Measurements from ENCODE around the gene SSR3.

The SSR3 gene

DNA sequence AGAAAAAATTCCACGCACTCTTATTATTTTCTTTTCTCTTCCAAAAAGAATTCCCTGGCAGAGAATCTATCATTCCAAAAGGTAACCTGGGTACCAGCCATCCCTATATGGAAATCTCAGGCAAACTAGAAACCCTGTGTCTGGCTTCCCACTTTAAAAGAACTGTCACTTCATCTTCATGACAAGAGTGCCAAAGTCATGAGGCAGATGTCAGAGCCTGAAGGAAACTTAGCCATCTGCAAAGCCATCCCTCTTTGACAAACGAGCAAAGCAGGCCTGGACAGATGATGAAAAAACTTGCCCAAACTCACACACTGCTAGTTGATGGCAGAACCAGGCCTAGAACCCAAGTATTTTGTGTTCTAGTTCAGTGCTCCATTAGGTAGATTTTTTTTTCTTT, 15.9 kb downstream of the SSR3 start:
- DNase-seq (ENCODE audit: low read depth), result no peak
- H3K4me3 ChIP-seq (replicated peaks; ENCODE audit: low read depth, low read length), result no peak overlapping the region
- TF ChIP-seq, protein P1, sequence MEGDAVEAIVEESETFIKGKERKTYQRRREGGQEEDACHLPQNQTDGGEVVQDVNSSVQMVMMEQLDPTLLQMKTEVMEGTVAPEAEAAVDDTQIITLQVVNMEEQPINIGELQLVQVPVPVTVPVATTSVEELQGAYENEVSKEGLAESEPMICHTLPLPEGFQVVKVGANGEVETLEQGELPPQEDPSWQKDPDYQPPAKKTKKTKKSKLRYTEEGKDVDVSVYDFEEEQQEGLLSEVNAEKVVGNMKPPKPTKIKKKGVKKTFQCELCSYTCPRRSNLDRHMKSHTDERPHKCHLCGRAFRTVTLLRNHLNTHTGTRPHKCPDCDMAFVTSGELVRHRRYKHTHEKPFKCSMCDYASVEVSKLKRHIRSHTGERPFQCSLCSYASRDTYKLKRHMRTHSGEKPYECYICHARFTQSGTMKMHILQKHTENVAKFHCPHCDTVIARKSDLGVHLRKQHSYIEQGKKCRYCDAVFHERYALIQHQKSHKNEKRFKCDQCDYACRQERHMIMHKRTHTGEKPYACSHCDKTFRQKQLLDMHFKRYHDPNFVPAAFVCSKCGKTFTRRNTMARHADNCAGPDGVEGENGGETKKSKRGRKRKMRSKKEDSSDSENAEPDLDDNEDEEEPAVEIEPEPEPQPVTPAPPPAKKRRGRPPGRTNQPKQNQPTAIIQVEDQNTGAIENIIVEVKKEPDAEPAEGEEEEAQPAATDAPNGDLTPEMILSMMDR (IDR thresholded peaks at IDR 0.05; ENCODE audit: low read length, missing control alignments), result no peak

DNA sequence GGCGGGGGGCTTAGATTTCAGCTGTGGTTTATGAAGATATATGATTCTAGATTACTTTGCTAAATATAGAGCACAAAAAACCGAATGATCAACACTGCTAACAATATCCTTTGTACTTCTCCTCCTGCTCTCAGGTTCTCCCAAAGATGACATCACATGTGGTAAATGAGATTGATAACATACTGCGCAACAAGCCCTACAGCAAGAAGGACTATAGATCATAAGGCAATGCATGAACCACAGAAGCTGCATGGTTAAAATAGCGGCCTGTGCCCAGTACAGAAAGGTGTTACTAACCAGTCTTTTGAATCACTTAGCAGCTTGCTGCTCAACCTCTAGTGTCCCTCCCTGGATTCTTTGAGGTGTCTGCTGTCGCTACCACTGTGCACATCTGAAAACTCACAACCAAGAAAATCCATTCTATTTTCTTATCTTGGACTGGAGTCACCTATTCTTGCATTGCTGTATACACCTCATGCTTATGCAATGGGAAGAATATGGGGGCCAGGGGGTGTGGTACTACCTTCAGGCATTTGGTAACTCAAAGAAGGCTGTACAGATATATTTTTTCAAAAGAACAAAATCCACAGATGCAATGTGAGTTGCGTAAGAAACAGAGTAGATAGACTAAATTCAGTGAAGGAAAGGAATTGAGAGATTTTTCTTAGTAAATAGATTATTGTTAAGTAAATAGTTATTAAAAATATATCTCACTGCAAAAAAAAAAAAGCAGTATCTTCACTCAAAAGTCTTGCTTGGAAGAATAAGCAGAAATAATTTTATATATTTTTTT, 18.2 kb downstream of the SSR3 start:
- no peak for DNase-seq (ENCODE audit: low read depth)
- H3K4me3 ChIP-seq (replicated peaks; ENCODE audit: low read depth, low read length), result no peak overlapping the region
- TF ChIP-seq, protein P1 (IDR thresholded peaks at IDR 0.05; ENCODE audit: low read length, missing control alignments), result no peak

DNA sequence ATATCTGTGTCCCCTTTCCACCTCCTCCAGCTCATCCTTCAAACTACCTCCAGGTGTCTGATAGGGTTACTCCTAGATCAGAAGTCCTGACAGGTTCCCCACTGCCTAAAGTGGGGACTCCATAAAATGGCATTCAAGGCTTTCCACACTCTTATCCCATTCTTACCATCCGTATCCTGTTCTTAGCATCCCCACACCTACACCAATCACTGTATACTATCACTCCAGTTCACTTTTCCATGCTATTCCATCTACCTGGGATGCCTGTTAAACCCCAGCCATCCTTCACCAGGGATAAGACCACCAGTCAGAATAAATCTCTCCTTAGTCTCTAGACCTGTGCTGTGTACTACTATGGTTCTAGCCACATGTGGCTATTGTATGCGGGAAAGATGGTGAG, 19.1 kb downstream of the SSR3 start:
- TF ChIP-seq, protein P1 (IDR thresholded peaks at IDR 0.05; ENCODE audit: low read length, missing control alignments), result no peak
- no peak for DNase-seq (ENCODE audit: low read depth)
- H3K4me3 ChIP-seq (replicated peaks; ENCODE audit: low read depth, low read length), result no peak overlapping the region

DNA sequence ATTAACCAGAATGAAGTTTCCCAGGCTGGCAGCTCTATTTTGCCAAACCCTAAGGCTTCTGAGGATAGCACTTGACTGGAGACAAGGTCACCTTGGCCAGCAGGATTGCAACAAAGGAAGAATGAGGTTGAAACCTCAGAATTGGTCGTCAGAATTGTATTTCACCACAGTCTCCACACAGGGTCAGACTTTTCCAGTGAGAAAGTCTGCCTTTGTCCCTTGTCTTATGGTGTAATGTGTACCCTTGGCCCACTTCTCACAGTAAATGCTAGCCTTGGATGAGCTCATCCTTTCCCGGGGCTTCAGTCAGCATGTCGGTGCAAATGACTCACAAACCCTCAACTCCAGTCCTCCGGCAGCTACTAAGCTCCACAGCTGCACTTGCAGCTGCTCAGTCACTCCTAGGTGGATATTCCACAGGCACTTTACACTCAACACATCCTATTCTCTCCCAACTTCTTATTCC, 19.7 kb downstream of the SSR3 start:
- peak; percentile 99 for DNase-seq (ENCODE audit: low read depth)
- TF ChIP-seq, protein P1 (IDR thresholded peaks at IDR 0.05; ENCODE audit: low read length, missing control alignments), result peak; percentile 38
- H3K4me3 ChIP-seq (replicated peaks; ENCODE audit: low read depth, low read length), result no peak overlapping the region

DNA sequence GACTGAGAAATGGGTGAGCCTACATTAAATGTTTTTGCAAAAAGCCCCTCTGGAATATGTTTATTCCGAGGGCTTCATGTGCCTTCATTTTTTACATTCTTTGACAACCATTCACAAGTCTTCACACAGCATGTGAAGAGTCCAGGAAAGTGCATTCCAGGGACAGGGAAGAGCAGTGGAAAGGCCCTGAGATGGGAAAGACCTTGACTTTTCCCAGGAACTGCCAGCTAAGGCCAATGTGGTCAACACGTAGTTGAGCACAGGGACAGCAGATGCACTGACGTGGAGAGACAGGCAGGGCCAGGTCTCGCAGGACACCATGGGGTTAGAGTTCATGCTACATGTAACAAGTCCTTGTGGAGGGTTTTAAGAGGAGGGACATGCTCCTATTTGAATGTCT, 21.7 kb downstream of the SSR3 start:
- DNase-seq (ENCODE audit: low read depth), result no peak
- no peak overlapping the region for H3K4me3 ChIP-seq (replicated peaks; ENCODE audit: low read depth, low read length)
- TF ChIP-seq, protein P1 (IDR thresholded peaks at IDR 0.05; ENCODE audit: low read length, missing control alignments), result no peak

DNA sequence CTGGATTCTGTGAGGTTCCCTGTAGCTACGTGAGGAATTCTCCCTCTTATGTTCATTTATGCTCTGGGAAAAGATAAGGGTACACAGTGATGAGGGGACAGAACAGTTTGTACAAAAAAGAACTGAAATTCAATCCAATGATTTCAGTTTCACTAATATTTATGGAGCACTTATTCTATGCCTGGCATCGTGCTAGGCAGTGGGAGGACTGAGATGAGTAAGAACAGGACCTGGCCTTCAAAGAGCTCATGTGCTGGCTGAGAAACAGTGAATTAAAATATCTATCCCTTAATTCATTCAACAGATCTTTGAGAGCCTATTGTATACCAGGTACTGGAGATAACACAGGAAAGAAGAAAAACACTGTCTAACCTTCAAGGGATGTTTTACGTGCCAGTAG, 22.2 kb downstream of the SSR3 start:
- no peak for DNase-seq (ENCODE audit: low read depth)
- TF ChIP-seq, protein P1 (IDR thresholded peaks at IDR 0.05; ENCODE audit: low read length, missing control alignments), result no peak

DNA sequence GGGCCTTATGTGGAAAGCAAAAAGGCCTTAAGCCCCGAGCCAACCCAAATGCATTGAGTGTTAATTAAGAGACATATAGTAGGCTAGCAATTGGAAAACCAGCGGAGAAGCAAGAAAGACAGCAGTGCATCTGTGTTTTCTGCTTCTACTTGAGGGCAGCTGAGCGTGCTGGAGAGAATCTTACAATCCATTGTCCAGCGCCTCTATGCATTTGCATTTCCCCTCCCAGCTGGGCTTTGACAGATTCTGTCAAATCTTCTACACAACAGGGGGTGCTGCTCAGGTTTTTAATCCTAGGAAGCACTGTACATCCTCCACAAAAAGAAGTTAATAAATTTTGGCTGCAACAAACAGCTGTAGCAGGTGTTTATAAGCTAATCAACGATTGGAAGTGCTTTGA, 23.9 kb downstream of the SSR3 start:
- no peak overlapping the region for H3K4me3 ChIP-seq (replicated peaks; ENCODE audit: low read depth, low read length)
- no peak for DNase-seq (ENCODE audit: low read depth)
- TF ChIP-seq, protein P1 (IDR thresholded peaks at IDR 0.05; ENCODE audit: low read length, missing control alignments), result no peak

More for the DNA sequence above, 22.2 kb downstream of the SSR3 start:
- no peak overlapping the region for H3K4me3 ChIP-seq (replicated peaks; ENCODE audit: low read depth, low read length)
